NCI-H774 (cell line): ENCODE measurements around the gene LRSAM1.

Experiments used
- DNase-seq: peaks from one replicate; lab custom pipeline; 2025; lab: John Stamatoyannopoulos, UW

LRSAM1 gene

DNA sequence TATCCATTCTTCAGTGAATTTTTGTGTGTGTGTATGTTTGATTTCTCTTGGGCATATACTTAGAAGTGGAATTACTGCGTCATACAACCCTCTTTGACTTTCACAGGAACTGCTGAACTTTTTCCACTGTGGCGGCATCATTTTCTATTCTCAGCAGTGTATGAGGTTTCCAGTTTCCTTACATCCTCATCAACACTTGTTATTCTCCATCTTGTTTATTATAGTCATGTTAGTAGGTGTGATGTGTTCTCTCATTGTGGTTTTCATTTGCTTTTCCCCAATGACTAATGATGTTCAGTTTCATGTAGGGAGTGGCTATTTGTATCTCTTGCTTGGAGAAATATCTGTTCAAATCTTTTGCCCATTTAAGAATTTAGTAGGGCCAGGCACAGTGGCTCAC, 24.6 kb upstream of the LRSAM1 start:
- no peak for DNase-seq

DNA sequence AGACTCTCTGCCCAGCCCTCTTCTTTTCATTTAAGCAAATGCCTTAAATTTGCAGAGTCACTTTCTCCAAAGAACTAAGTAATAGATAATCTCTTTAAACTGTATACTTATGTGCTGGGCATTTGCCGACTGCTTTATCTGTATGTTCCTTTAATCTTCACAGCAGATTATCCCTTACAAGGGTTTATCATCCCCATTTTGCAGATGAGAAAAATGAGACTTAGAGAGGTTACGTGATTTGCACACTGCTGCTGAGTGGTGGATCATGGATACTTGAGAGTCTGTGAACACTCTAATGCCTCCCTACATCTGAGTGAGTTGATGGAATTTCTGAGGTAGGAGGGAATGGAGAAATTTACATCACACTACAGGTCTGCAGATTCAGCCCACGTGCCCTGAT, 23.0 kb upstream of the LRSAM1 start:
- DNase-seq, result no peak

DNA sequence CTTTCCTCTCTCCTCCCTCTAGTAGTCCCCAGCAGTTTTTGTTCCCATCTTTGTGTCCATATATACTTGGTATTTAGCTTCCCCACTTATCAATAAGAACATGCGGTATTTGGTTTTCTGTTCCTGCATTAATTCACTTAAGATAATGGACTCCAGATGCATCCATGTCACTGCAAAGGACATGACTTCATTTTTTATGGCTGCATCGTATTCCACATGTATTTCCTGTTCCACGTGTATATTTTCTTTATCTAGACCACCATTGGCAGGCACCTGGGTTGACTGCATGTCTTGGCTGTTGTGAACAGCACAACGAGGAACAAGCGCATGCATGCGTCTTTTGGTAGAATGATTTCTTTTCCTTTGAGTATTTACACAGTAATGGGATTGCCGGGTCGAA, 20.9 kb upstream of the LRSAM1 start:
- no peak for DNase-seq

GRCh38 chr9:127437497-127438264, 13.6 kb upstream of the LRSAM1 start:
- no peak for DNase-seq

DNA sequence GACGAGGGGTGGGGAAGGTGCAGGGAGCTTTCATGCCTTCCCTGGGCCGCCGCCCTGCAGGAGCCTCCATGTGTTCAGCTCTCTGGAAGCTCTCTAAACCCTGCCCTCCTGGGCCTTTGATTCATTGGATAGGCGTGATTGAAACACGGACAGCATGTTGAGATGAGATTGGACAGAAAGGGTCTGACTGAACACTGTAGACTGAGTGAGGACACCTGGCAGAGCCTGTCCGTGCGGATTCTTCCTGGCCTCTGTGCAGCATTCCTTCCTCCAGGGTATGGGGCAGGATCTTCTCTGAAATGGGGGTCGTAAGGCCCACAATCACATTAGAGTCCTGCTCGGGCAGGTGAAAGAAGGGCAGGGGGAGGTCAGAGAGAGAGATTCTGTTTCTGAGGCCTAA, 12.9 kb upstream of the LRSAM1 start:
- no peak for DNase-seq

DNA sequence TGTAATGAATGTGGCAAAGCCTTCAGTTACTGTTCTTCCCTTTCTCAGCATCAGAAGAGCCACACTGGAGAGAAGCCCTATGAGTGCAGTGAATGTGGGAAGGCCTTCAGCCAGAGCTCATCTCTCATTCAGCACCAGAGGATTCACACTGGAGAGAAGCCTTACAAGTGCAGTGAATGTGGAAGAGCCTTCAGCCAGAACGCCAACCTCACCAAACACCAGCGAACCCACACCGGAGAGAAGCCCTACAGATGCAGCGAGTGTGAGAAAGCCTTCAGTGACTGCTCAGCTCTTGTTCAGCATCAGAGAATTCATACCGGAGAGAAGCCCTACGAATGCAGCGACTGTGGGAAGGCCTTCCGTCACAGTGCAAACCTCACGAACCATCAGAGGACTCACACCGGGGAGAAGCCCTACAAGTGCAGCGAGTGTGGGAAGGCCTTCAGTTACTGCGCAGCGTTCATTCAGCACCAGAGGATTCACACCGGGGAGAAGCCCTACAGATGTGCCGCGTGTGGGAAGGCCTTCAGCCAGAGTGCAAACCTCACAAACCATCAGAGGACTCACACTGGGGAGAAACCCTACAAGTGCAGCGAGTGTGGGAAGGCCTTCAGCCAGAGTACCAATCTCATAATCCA, 6.9 kb upstream of the LRSAM1 start:
- no peak for DNase-seq

- DNase-seq, result no peak
Observed at GRCh38 chr9:127444921-127445850, 6.1 kb upstream of the LRSAM1 start.

- no peak for DNase-seq
Observed at GRCh38 chr9:127445851-127446712, 5.2 kb upstream of the LRSAM1 start.

DNA sequence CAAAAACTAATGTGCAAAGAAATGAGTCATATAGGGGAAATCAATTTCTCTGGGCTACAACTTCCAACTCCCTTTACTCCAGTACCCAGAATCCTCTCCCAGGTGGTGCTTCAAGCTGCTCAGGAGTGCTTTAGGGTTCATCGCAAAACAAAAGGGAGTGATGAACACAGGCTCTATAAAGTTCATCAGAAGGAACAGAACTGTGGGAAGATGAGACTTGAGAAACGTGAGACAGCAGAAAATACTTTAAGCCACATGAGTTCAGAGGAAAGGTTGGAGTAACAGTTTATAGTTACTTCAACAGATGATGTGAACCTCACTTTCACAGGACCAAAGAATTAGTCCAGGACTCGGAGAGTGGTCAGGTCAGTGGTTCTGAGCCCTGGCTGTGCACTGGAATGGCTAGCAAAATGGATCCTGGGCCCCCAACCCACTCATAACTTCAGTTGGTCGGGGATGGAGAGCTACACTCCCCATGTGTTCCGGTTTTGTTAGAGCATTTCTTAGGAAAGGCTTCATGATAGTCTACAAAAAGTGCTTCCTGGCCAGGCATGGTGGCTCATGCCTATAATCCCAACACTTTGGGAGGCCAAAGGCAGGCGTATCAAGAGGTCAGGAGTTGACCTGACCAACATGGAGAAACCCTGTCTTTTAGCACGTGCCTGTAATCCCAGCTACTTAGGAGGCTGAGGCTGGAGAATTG, 4.4 kb upstream of the LRSAM1 start:
- no peak for DNase-seq

DNA sequence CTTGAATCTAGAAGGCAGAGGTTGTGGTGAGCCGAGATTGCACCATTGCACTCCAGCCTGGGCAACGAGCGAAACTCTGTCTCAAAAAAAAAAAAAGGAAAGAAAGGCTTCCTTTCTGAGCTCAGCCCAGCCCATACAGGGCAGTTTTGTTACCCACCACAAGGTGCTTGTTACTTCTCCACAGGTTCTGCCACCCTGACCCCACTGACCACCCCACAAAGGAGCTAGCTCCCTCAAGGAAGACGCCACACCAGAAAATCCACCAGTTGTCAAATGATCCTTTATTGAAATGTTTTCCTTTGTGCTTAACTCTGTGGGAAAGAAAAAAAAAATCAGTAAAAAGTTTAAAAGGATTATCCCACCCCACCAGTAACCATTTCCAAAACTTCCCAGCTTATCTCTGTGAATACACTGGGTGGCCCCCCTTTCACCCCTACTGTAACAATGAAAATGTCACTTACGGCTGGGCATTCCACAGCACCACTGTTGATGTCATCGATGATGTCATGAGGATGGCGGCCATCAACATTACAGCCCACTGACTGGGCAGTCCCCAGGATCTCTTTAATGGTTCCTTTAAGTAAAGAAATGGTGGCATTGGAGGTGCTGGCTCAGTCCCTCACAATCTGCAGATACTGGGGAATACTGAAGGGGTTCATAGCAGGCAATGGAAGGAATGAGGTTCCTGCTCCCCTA, 3.7 kb upstream of the LRSAM1 start:
- DNase-seq, result no peak

DNA sequence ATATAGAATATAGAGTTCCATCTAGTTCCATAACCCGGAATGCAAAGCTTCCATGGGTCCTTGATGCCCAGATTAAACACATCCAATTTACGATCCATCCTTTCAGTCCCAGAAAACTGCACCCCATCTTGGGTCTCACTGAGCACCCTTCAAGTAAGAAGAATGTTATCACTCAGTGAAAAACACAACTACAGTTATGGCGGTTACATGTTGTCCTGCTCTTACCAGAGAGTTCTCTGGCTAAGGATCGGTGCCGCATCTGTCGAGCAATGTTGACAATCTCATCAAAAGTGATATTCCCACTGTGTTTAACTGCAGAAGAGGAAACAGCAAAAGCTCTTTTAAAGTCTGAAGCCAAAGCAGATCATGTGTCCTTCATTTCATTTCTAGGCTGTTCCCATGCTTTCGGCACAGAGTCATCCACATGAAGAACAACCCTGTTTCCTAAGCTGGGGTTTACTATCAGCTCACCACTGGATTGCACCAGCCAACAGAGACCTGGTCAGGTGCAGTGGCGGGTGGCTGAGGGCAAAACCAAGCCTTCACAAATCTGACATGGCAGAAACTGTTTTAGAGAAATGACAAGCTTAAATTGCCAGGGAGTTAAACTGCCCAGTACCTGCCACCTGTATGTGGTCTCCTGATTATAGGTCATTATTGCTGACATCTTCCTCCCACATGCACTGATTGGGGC, 3.1 kb upstream of the LRSAM1 start:
- DNase-seq, result no peak

DNA sequence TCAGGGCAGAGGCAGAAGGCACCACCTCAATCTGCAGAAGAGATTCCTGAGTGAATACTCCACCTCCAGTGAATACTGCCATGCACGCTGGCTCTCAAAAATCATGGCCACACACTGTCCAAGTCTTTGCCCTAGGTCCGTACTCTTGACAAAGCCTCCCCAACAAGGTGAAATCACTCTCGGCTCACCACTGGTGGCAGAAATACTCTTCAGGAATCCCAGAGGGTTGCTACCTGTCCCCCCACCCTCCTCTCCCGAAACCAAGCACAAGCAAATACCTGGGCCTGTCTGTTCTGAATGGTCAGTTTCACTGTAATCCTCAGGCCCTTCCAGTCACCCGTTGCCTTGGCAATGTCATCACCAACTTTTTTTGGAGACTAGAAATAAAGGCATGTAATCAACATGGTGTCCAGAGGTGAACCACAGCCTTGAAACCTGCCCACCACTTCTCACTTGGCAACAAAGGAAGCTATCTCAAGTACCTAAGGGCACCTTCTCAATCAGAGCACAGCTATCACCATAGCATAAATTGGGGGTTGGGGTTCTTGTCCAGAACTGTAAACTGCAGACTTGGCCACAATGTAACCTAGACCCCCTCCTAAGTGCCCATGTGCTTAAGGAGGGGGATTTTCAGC, 1.9 kb upstream of the LRSAM1 start:
- no peak for DNase-seq

DNA sequence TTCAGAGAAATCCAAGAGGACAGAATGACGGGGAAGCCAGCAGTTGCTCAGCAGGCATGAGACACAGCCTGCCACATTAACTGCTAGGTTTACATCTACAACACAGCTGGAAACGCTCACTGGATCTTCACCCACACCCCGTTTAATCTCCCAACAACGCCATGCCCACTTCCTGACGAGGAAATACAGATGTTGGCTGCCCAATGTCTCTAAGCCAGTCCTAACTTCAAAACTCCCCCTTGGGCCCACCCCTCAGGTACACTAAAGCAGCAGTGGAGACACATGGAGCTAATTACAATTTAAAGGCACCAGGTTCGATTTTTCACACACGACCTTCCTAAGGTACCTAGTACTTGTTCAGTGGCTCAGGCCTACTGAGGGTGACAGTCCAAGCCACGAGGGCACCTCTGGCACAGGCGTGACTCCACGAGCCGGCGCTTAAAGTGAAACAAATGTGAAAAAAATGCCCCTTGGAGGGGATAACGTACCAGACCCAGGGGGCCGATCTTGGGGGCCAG, 1.0 kb upstream of the LRSAM1 start:
- no peak for DNase-seq

DNA sequence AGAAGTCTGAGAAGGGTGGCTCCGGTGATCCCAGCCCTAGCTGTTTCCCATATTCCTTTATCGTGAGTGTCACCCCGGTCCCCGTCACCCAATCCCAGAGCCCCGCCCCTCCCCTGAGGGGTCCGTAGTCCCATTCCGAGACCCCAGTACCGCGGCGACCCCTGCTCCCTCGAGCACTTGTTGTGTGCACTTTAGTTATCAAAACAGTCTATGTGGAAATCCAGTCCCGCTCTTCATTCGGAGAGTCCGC, 223 bp downstream of the LRSAM1 start:
- DNase-seq, result no peak

DNA sequence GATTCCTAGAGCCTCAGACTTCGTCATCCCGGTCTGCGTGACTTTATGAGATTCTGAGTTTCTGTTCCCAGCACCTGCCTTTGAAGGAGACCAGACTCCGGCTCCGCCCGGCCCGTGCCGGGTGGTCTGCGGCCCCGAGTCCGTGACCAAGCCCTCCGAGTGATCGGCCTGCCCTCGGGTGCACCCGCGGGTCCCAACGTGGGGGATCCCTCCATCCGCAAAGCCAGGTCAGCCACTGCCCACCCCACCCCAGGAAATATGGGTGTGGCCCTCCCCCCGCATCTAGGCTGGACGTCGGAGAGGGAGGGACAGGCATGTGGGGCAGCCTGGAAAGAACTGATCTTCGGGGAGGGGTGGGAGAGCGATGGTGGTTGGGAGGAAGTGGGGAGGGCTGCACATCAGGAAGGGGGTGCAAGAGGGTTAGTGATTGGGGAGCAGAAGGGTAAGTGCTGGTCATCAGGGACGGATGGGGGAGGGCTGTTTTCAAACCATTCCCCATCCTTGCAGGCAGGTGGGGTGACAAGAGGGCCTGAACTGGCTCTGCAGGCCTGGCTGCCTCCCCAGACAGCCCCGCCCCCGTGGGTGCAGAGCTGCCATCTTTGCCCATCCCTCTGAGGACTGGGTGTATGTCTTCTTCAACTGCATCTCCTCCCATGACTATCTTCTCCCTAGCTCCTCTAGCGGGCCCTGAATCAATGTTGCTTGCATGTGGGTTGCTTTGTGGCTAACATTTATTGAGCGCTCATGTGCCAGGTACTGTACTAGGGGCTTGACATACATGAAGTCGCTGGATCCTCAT, 747 bp downstream of the LRSAM1 start:
- DNase-seq, result peak; percentile 62

DNA sequence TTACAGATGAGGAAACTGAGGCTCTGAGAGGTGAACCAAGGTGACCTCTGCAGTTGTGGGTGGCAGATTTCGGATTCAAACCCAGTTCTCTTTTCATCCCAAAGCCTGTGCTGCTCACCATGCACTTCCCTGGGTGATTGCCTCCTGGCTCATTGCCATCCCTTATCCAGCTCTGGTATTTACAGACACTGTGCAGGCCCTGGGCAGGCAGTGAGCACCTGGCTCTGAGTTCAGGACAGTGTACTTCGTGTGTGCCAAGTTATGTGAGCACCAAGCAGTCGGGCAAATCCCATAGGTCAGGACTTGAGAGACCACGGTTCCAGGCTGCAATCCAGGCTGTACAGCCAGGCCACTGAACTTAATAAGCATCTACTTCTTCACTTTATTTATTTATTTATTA, 1.4 kb downstream of the LRSAM1 start:
- peak; percentile 49 for DNase-seq

DNA sequence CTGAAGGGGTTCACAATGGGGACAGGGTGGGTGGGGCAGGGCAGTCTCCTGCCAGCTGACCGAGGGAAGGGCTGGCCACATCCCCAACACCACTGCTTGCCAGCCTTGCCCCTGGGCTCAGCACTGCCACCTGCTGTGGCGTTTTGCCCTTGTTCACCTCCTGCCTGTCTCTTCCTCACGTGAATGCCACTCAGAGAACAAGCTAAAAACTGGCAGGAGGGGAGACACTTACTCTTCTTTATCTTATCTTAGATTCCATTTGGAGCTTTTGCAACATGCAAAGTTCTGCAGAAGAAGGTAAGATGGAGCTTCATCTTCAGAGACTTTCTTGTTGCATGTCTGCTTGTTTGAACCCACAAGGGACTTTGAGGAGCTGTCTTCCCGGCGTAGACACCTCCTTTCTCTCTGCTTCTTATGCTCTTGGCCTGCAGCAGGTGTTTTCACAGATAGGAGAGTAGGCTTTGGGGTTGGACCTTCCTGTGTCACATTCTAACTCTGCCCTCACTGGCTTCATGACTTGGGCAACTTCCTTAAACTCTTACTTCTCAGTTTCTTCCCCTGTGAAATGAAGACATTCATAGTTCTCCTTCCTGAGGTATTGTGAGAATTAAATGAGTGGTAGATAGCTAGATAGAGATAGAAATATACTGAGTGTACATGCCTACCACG, 4.1 kb downstream of the LRSAM1 start:
- no peak for DNase-seq
